H9 (cell line): ENCODE data around the gene CDKN2B. TPM values are rescaled to one million over a fixed set of nuclear protein-coding genes. Genes with fewer than 3 reads are reported as not detected.

ENCODE experiments used
- DNase-seq: peaks from one replicate; pipeline ENCODE4 v3.0.0-alpha.2; 2017
- H2AFZ ChIP-seq: one replicate; pipeline ENCODE4 v1.6.1; 2013; ENCODE audit warnings: mild to moderate bottlenecking, low read length, control low read depth, moderate library complexity
- H2AK5ac ChIP-seq: 2 replicates; pipeline ENCODE4 v1.6.1; 2013; ENCODE audit warnings: low read length, control low read depth, mixed read lengths; ENCODE audit not compliant: insufficient read length
- H2BK120ac ChIP-seq: one replicate; pipeline ENCODE4 v1.6.1; 2013; ENCODE audit warnings: low read depth, mild to moderate bottlenecking, low read length, control low read depth, inconsistent platforms; ENCODE audit not compliant: poor library complexity, severe bottlenecking
- H2BK12ac ChIP-seq: 2 replicates; pipeline ENCODE4 v1.6.1; 2013; ENCODE audit warnings: low read length, control low read depth, mixed read lengths, low read depth; ENCODE audit not compliant: insufficient read length
- H2BK15ac ChIP-seq: 2 replicates; pipeline ENCODE4 v1.6.1; 2013; ENCODE audit warnings: low read depth, low read length, control low read depth
- H2BK20ac ChIP-seq: one replicate; pipeline ENCODE4 v1.6.1; 2013; ENCODE audit warnings: low read depth, mild to moderate bottlenecking, low read length, control low read depth, inconsistent platforms; ENCODE audit not compliant: poor library complexity, severe bottlenecking
- H2BK5ac ChIP-seq: 2 replicates; pipeline ENCODE4 v1.6.1; 2013; ENCODE audit warnings: low read length, control low read depth, mixed read lengths; ENCODE audit not compliant: insufficient read length
- H3K14ac ChIP-seq: 2 replicates; pipeline ENCODE4 v1.6.1; 2013; ENCODE audit warnings: low read length, control low read depth; ENCODE audit not compliant: insufficient read depth
- H3K18ac ChIP-seq: 2 replicates; pipeline ENCODE4 v1.6.1; 2013; ENCODE audit warnings: low read depth, mild to moderate bottlenecking, mixed read lengths, low read length, control low read depth; ENCODE audit not compliant: insufficient read length
- H3K23ac ChIP-seq: 2 replicates; pipeline ENCODE4 v1.6.1; 2013; ENCODE audit warnings: low read length, control low read depth, mixed read lengths, low read depth; ENCODE audit not compliant: insufficient read length
- H3K23me2 ChIP-seq: 2 replicates; pipeline ENCODE4 v1.6.1; 2013; ENCODE audit warnings: low read depth, mild to moderate bottlenecking, mixed read lengths, low read length, control low read depth; ENCODE audit not compliant: insufficient read length, poor library complexity, severe bottlenecking
- H3K27ac ChIP-seq: 2 replicates; pipeline ENCODE4 v1.5.1; 2013; ENCODE audit warnings: low read length, control low read depth, mixed read lengths, low read depth; ENCODE audit not compliant: insufficient read length
- H3K27me3 ChIP-seq: 2 replicates; pipeline ENCODE4 v1.6.1; 2013; ENCODE audit warnings: low read length, control low read depth, inconsistent platforms; ENCODE audit not compliant: insufficient read depth
- H3K4ac ChIP-seq: 2 replicates; pipeline ENCODE4 v1.6.1; 2013; ENCODE audit warnings: low read depth, mild to moderate bottlenecking, control low read depth, inconsistent platforms, low read length, moderate library complexity
- H3K4me1 ChIP-seq: 2 replicates; pipeline ENCODE4 v1.6.1; 2013; ENCODE audit warnings: low read length, control low read depth, inconsistent platforms; ENCODE audit not compliant: insufficient read depth
- H3K4me2 ChIP-seq: 2 replicates; pipeline ENCODE4 v1.6.1; 2013; ENCODE audit warnings: low read length, control low read depth, mixed read lengths; ENCODE audit not compliant: insufficient read length, insufficient read depth
- H3K56ac ChIP-seq: 2 replicates; pipeline ENCODE4 v1.6.1; 2013; ENCODE audit warnings: low read depth, mild to moderate bottlenecking, mixed read lengths, low read length, control low read depth; ENCODE audit not compliant: insufficient read length
- H3K79me1 ChIP-seq: 2 replicates; pipeline ENCODE4 v1.6.1; 2013; ENCODE audit warnings: low read depth, mild to moderate bottlenecking, moderate library complexity, low read length, control low read depth, inconsistent platforms; ENCODE audit not compliant: insufficient read depth, poor library complexity, severe bottlenecking
- H3K79me2 ChIP-seq: 2 replicates; pipeline ENCODE4 v1.6.1; 2013; ENCODE audit warnings: low read length, control low read depth, inconsistent platforms; ENCODE audit not compliant: insufficient read depth
- H3K9ac ChIP-seq: 2 replicates; pipeline ENCODE4 v1.6.1; 2013; ENCODE audit warnings: low read length, control low read depth, mixed read lengths; ENCODE audit not compliant: insufficient read length; ENCODE audit errors: extremely low read depth
- H3K9me3 ChIP-seq: one replicate; pipeline ENCODE4 v1.6.1; 2013; ENCODE audit warnings: low read depth, low read length, inconsistent platforms; ENCODE audit not compliant: control insufficient read depth
- H3T11ph ChIP-seq: one replicate; pipeline ENCODE4 v1.6.1; 2013; ENCODE audit warnings: mild to moderate bottlenecking, low read length, control low read depth, inconsistent platforms
- H4K20me1 ChIP-seq: one replicate; pipeline ENCODE4 v1.6.1; 2013; ENCODE audit not compliant: control insufficient read depth, insufficient read length, insufficient read depth
- H4K5ac ChIP-seq: 2 replicates; pipeline ENCODE4 v1.6.1; 2013; ENCODE audit warnings: low read depth, mild to moderate bottlenecking, mixed read lengths, low read length, control low read depth; ENCODE audit not compliant: insufficient read length
- H4K8ac ChIP-seq: replicated peaks from 2 replicates; pipeline ENCODE4 v1.6.1; 2013; ENCODE audit warnings: low read length, control low read depth, mixed read lengths, low read depth; ENCODE audit not compliant: insufficient read length
- H4K91ac ChIP-seq: 2 replicates; pipeline ENCODE4 v1.6.1; 2013; ENCODE audit warnings: low read depth, mild to moderate bottlenecking, moderate library complexity, mixed read lengths, low read length, control low read depth; ENCODE audit not compliant: insufficient read length
- H3K27ac Mint-ChIP-seq, 3 experiments: 2 replicates in 2 of 3; 3 replicates in 1 of 3; pipeline ENCODE4 v1.8.0; 2020 to 2021; ENCODE audit warnings: mixed read lengths in 3 of 3, mild to moderate bottlenecking in 1 of 3, moderate library complexity in 1 of 3
- H3K27me3 Mint-ChIP-seq: 2 replicates; pipeline ENCODE4 v1.8.0; 2021; ENCODE audit warnings: low read depth, mild to moderate bottlenecking, moderate library complexity, mixed read lengths
- H3K36me3 Mint-ChIP-seq, 3 experiments: 2 replicates in 2 of 3; 3 replicates in 1 of 3; pipeline ENCODE4 v1.8.0; 2020 to 2021; ENCODE audit warnings: low read depth in 3 of 3, mixed read lengths in 3 of 3; ENCODE audit not compliant: insufficient read depth in 1 of 3
- H3K4me1 Mint-ChIP-seq, 2 experiments: 2 replicates each; pipeline ENCODE4 v1.8.0; 2020; ENCODE audit warnings: mixed read lengths in 2 of 2
- H3K4me3 Mint-ChIP-seq, 2 experiments: 2 replicates in 1 of 2; 3 replicates in 1 of 2; pipeline ENCODE4 v1.8.0; 2020 to 2021; ENCODE audit warnings: mild to moderate bottlenecking in 2 of 2, mixed read lengths in 2 of 2, moderate library complexity in 1 of 2
- H3K9me3 Mint-ChIP-seq, 2 experiments: 2 replicates in 1 of 2; 3 replicates in 1 of 2; pipeline ENCODE4 v1.8.0; 2020; ENCODE audit warnings: mild to moderate bottlenecking in 2 of 2, mixed read lengths in 2 of 2, moderate library complexity in 1 of 2
- WGBS: extraction: QIAGEN DNeasy Blood & Tissue Kit; methylation state at CpG from one replicate; pipeline ENCODE4 v1.1.7; 2013; ENCODE audit warnings: missing lambda C conversion rate, low lambda C conversion rate, mixed read lengths; ENCODE audit not compliant: insufficient read length; ENCODE audit errors: extremely low coverage; 5-methylcytosine and 5-hydroxymethylcytosine counted together
- total RNA-seq: library from RNA; stranded (reverse); gene quantifications from 2 replicates; pipeline ENCODE4 v1.2.1, GENCODE V29; 2021
- TF ChIP-seq, protein P1 (sequence below): fragments of 200-600 bp; sonication (generic); conservative IDR thresholded peaks from 3 replicates; pipeline ENCODE4 v1.8.0; 2021; ENCODE audit warnings: antibody characterized with exemption, mild to moderate bottlenecking

The CDKN2B gene
- total RNA-seq, 1 experiment from 2014 or later = 0.13 TPM

DNA sequence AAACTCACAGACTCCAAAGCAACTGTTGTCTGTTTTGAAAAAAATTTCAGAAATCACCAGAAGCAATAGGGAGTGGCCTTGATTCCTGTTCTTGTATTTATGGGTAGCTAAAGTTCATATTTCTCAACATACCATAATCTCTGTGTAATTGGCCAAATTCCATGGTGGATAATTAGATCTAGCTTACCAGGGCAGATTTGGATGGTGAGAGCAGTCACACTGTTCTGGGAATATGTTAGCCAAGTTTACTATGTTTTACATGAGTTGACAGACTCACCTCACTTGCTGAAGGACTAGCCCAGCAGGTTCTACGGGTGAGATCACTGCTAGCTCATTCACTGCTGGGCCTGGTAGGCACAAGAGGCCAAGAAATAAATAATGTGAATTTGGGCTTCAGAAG lies 32.7 kb upstream of the CDKN2B start:
- H3K56ac ChIP-seq = no peak overlapping the region
- H3K9me3 ChIP-seq = no peaks in the 10 kb centered on the region
- no peak overlapping the region for H2AFZ ChIP-seq
- no peaks in the 10 kb centered on the region for H3K79me1 ChIP-seq
- no peaks in the 10 kb centered on the region; the same call in 1 of the 2 replicates for H3K4me1 ChIP-seq
- no peak overlapping the region for H4K91ac ChIP-seq
- H4K20me1 ChIP-seq = no peaks in the 10 kb centered on the region
- Mint-ChIP-seq H3K9me3 (no peaks in the 10 kb centered on the region), H3K4me3 (no peak overlapping the region), H3K36me3 (no peaks in the 10 kb centered on the region), H3K27ac (no peak overlapping the region), H3K4me1 (0 out of 4 replicates have a peak, but pooled peaks cover 0 to 4% of the 10 kb centered on the region in 2 experiments), H3K27me3 (no peaks in the 10 kb centered on the region)
- H2BK12ac ChIP-seq = no peak overlapping the region
- WGBS = no CpG with 5 or more reads among the region's 1 CpG
- no peaks in the 10 kb centered on the region for H3K79me2 ChIP-seq
- no peak overlapping the region for H2BK15ac ChIP-seq
- H4K8ac ChIP-seq = no peak overlapping the region
- no peak overlapping the region for H2BK5ac ChIP-seq
- no peak overlapping the region for H3K14ac ChIP-seq
- DNase-seq = no peak
- H2BK20ac ChIP-seq = no peak overlapping the region
- no peak overlapping the region for H2AK5ac ChIP-seq
- no peaks in the 10 kb centered on the region for H3K27me3 ChIP-seq
- H3K18ac ChIP-seq = no peak overlapping the region
- no peak overlapping the region for H3K4me2 ChIP-seq
- H3T11ph ChIP-seq = no peak overlapping the region
- H3K23me2 ChIP-seq = no peaks in the 10 kb centered on the region
- TF ChIP-seq, protein P1, sequence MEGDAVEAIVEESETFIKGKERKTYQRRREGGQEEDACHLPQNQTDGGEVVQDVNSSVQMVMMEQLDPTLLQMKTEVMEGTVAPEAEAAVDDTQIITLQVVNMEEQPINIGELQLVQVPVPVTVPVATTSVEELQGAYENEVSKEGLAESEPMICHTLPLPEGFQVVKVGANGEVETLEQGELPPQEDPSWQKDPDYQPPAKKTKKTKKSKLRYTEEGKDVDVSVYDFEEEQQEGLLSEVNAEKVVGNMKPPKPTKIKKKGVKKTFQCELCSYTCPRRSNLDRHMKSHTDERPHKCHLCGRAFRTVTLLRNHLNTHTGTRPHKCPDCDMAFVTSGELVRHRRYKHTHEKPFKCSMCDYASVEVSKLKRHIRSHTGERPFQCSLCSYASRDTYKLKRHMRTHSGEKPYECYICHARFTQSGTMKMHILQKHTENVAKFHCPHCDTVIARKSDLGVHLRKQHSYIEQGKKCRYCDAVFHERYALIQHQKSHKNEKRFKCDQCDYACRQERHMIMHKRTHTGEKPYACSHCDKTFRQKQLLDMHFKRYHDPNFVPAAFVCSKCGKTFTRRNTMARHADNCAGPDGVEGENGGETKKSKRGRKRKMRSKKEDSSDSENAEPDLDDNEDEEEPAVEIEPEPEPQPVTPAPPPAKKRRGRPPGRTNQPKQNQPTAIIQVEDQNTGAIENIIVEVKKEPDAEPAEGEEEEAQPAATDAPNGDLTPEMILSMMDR = no peak
- no peak overlapping the region for H3K4ac ChIP-seq
- no peak overlapping the region for H4K5ac ChIP-seq
- H3K9ac ChIP-seq = no peak overlapping the region
- H3K27ac ChIP-seq = no peak overlapping the region
- no peak overlapping the region for H3K23ac ChIP-seq
- H2BK120ac ChIP-seq = no peak overlapping the region
